Activated naive CD4-positive, alpha-beta T cell treated with anti-CD3 and anti-CD28 coated beads for 36 hours (primary cell): ENCODE data around the gene DDIT4. TPM values are rescaled to one million over a fixed set of nuclear protein-coding genes. Genes with fewer than 3 reads are reported as not detected.
"Not testable (repeated sequence)": the region's sequence is repeated elsewhere in the genome, so short reads cannot be mapped to it uniquely, and the experiment has no call there.

Experiments used
- CTCF ChIA-PET: fragments of 350-600 bp; sonication (Branson Sonifier 250); formaldehyde crosslinking; loops from one replicate; lab custom pipeline; 2021; ENCODE audit warnings: antibody characterized with exemption; lab: Charles Lee
- DNase-seq: peaks from one replicate; pipeline ENCODE4 v3.0.0-alpha.2; 2020
- H3K27ac Mint-ChIP-seq: one replicate; pipeline ENCODE4 v1.8.0; 2021; ENCODE audit warnings: mild to moderate bottlenecking, mixed read lengths
- H3K27me3 Mint-ChIP-seq: one replicate; pipeline ENCODE4 v1.8.0; 2021; ENCODE audit warnings: low read depth, mixed read lengths
- H3K36me3 Mint-ChIP-seq: one replicate; pipeline ENCODE4 v1.8.0; 2021; ENCODE audit warnings: low read depth, mixed read lengths
- H3K4me1 Mint-ChIP-seq: one replicate; pipeline ENCODE4 v1.8.0; 2021; ENCODE audit warnings: low read depth, mixed read lengths
- H3K4me3 Mint-ChIP-seq: one replicate; pipeline ENCODE4 v1.8.0; 2021; ENCODE audit warnings: mild to moderate bottlenecking, moderate library complexity, mixed read lengths
- H3K9me3 Mint-ChIP-seq: one replicate; pipeline ENCODE4 v1.8.0; 2021; ENCODE audit warnings: mixed read lengths
- intact Hi-C: fragments of 100-400 bp; cut with micrococcal nuclease; formaldehyde crosslinking; loops from one replicate; pipeline ENCODE4 v1.15.1; 2023
- total RNA-seq, 2 experiments: library from RNA; stranded (reverse); gene quantifications; one replicate each; pipeline ENCODE4 v1.2.3, GENCODE V29; 2021

The DDIT4 gene
- total RNA-seq, result 100 to 1,000 TPM; 684 to 689 TPM

GRCh38 chr10:72273410-72274212 is at the start of gene DDIT4:
Gene DDIT4, plus strand, starts transcription at chr10:72273924. Its CDS starts 293 bp downstream, at chr10:72274217.
- H3K4me3 Mint-ChIP-seq, result peak within 1 kb of the TSS; percentile 96
- H3K27me3 Mint-ChIP-seq, result no peaks in the 10 kb centered on the region
- no peaks in the 10 kb centered on the region for H3K9me3 Mint-ChIP-seq
- H3K4me1 Mint-ChIP-seq, result peaks cover 34% of the 10 kb centered on the region
- DNase-seq, result peak; percentile 99
- CTCF ChIA-PET, result interaction anchor here (0.7 to 13.5 kb wide), 9 partner anchors 9 to 148 kb away, joined by 3 to 195 read pairs (median 4); no protein-coding TSS in a partner anchor
- peaks cover 39% of the 10 kb centered on the region for H3K36me3 Mint-ChIP-seq
- intact Hi-C loops, result loop anchor here (1.0 to 2.0 kb wide), 8 partner anchors 12 to 59 kb away; no protein-coding TSS in a partner anchor
- peak within 1 kb of the TSS; percentile 98 for H3K27ac Mint-ChIP-seq

- intact Hi-C loops, result loop anchor here (5.0 kb wide), 1 partner anchor 267 kb away; no protein-coding TSS in a partner anchor
- not testable (repeated sequence) for H3K4me3 Mint-ChIP-seq, H3K9me3 Mint-ChIP-seq, H3K27me3 Mint-ChIP-seq, DNase-seq
- Mint-ChIP-seq H3K36me3 (peaks cover 31% of the 10 kb centered on the region), H3K27ac (peak overlapping the region; percentile 89), H3K4me1 (peaks cover 62% of the 10 kb centered on the region)
- CTCF ChIA-PET, result interaction anchor here (0.6 to 4.0 kb wide), 17 partner anchors 13 to 328 kb away, joined by 3 to 43 read pairs (median 4); no protein-coding TSS in a partner anchor
These were observed 49.5 kb upstream of the DDIT4 start for GRCh38 chr10:72224191-72224590.

GRCh38 chr10:72226418-72227027 is 47.2 kb upstream of the DDIT4 start:
- Mint-ChIP-seq H3K27ac (peak overlapping the region; percentile 51), H3K27me3 (no peaks in the 10 kb centered on the region), H3K36me3 (peaks cover 26% of the 10 kb centered on the region), H3K9me3 (no peaks in the 10 kb centered on the region), H3K4me1 (peaks cover 61% of the 10 kb centered on the region), H3K4me3 (no peak overlapping the region)
- intact Hi-C loops, result no loop called here
- CTCF ChIA-PET, result interaction anchor here (0.7 to 4.0 kb wide), 7 partner anchors 21 to 330 kb away, joined by 3 to 43 read pairs (median 3); no protein-coding TSS in a partner anchor
- DNase-seq, result no peak

- Mint-ChIP-seq H3K27ac (peak overlapping the region; percentile 56), H3K4me3 (no peak overlapping the region), H3K4me1 (peaks cover 53% of the 10 kb centered on the region), H3K36me3 (peaks cover 27% of the 10 kb centered on the region), H3K9me3 (no peaks in the 10 kb centered on the region), H3K27me3 (no peaks in the 10 kb centered on the region)
- CTCF ChIA-PET, result interaction anchor here (0.6 to 1.1 kb wide), 2 partner anchors 46 to 109 kb away, joined by 4 read pairs; partner anchors contain the start of gene DDIT4
- intact Hi-C loops, result no loop called here
- no peak for DNase-seq
These were observed 45.9 kb upstream of the DDIT4 start for GRCh38 chr10:72227826-72228225.

- Mint-ChIP-seq H3K4me3 (no peak overlapping the region), H3K36me3 (peaks cover 32% of the 10 kb centered on the region), H3K9me3 (no peaks in the 10 kb centered on the region), H3K4me1 (peaks cover 49% of the 10 kb centered on the region), H3K27ac (peak overlapping the region; percentile 56), H3K27me3 (no peaks in the 10 kb centered on the region)
- intact Hi-C loops, result no loop called here
- DNase-seq, result no peak
- CTCF ChIA-PET, result interaction anchor here (0.6 to 1.8 kb wide), 9 partner anchors 10 to 274 kb away, joined by 3 to 9 read pairs (median 4); partner anchors contain the start of gene DDIT4
These were observed 45.4 kb upstream of the DDIT4 start for GRCh38 chr10:72228318-72228751.

- Mint-ChIP-seq H3K27ac (peak overlapping the region; percentile 27), H3K9me3 (no peaks in the 10 kb centered on the region), H3K4me3 (no peak overlapping the region), H3K27me3 (no peaks in the 10 kb centered on the region), H3K36me3 (peaks cover 28% of the 10 kb centered on the region), H3K4me1 (peaks cover 39% of the 10 kb centered on the region)
- CTCF ChIA-PET, result interaction anchor here (0.6 to 1.8 kb wide), 11 partner anchors 9 to 275 kb away, joined by 3 to 9 read pairs (median 4); partner anchors contain the start of gene DDIT4
- intact Hi-C loops, result loop anchor here (1.0 kb wide), 1 partner anchor 19 kb away; no protein-coding TSS in a partner anchor
- DNase-seq, result no peak
These were observed 44.2 kb upstream of the DDIT4 start for GRCh38 chr10:72229261-72230251.

GRCh38 chr10:72233621-72234020 is 40.1 kb upstream of the DDIT4 start:
- intact Hi-C loops, result no loop called here
- Mint-ChIP-seq H3K27ac (no peak overlapping the region), H3K4me3 (no peak overlapping the region), H3K4me1 (peaks cover 23% of the 10 kb centered on the region), H3K9me3 (no peaks in the 10 kb centered on the region), H3K27me3 (no peaks in the 10 kb centered on the region), H3K36me3 (peaks cover 32% of the 10 kb centered on the region)
- CTCF ChIA-PET, result interaction anchor here (0.7 kb wide), 1 partner anchor 104 kb away, joined by 3 read pairs; no protein-coding TSS in a partner anchor
- no peak for DNase-seq

GRCh38 chr10:72234560-72235095 is 39.1 kb upstream of the DDIT4 start:
- DNase-seq, result no peak
- CTCF ChIA-PET, result no interaction called here
- Mint-ChIP-seq H3K27ac (no peak overlapping the region), H3K4me1 (peaks cover 16% of the 10 kb centered on the region), H3K27me3 (no peaks in the 10 kb centered on the region), H3K9me3 (no peaks in the 10 kb centered on the region), H3K36me3 (peaks cover 32% of the 10 kb centered on the region), H3K4me3 (no peak overlapping the region)
- intact Hi-C loops, result no loop called here

- Mint-ChIP-seq H3K4me3 (no peak overlapping the region), H3K9me3 (no peaks in the 10 kb centered on the region), H3K4me1 (peaks cover 13% of the 10 kb centered on the region), H3K27me3 (no peaks in the 10 kb centered on the region), H3K36me3 (peaks cover 30% of the 10 kb centered on the region), H3K27ac (peak overlapping the region; percentile 48)
- no peak for DNase-seq
- intact Hi-C loops, result no loop called here
- CTCF ChIA-PET, result interaction anchor here (1.0 to 1.5 kb wide), 2 partner anchors 13 to 187 kb away, joined by 4 to 5 read pairs; no protein-coding TSS in a partner anchor
These were observed 38.0 kb upstream of the DDIT4 start for GRCh38 chr10:72235544-72236279.

- no peaks in the 10 kb centered on the region for H3K9me3 Mint-ChIP-seq
- no peak overlapping the region for H3K27ac Mint-ChIP-seq
- CTCF ChIA-PET, result interaction anchor here (1.0 to 1.9 kb wide), 4 partner anchors 10 to 98 kb away, joined by 3 to 10 read pairs (median 4); no protein-coding TSS in a partner anchor
These were observed 35.1 kb upstream of the DDIT4 start for GRCh38 chr10:72238392-72239175.

More at GRCh38 chr10:72238392-72239175, 35.1 kb upstream of the DDIT4 start:
- H3K4me1 Mint-ChIP-seq, result peaks cover 34% of the 10 kb centered on the region
- no peak overlapping the region for H3K4me3 Mint-ChIP-seq
- H3K36me3 Mint-ChIP-seq, result peaks cover 17% of the 10 kb centered on the region
- intact Hi-C loops, result no loop called here
- no peaks in the 10 kb centered on the region for H3K27me3 Mint-ChIP-seq
- DNase-seq, result no peak
